ENCODE data around the gene CHST11. TPM values are rescaled to one million over a fixed set of nuclear protein-coding genes. Genes with fewer than 3 reads are reported as not detected.

Gene CHST11
- total RNA-seq, 1 experiment from 2014 or later: 0.25 TPM

GRCh38 chr12:104681012-104681690 is 224.4 kb downstream of the CHST11 start:
- Histone ChIP-seq H3K4me1 (peaks cover 18% of the 10 kb centered on the region), H3K4me3 (ENCODE audit: low read depth, low read length) (no peak overlapping the region), H3K27me3 (replicated peaks; ENCODE audit: control insufficient read depth, insufficient read depth, low read length) (no peaks in the 10 kb centered on the region), H3K9me3 (no peaks in the 10 kb centered on the region), H3K36me3 (ENCODE audit: control insufficient read depth, insufficient read depth, low read length) (no peaks in the 10 kb centered on the region)
- DNase-seq: no peak
- H3K27me3 Mint-ChIP-seq (ENCODE audit: insufficient read depth, unreplicated experiment): no peaks in the 10 kb centered on the region
- no peak for TF ChIP-seq CTCF (IDR thresholded peaks at IDR 0.05; ENCODE audit: insufficient read depth in 1 of 2, low read depth in 1 of 2, low read length in 1 of 2, severe bottlenecking in 1 of 2, unreplicated experiment in 1 of 2)
- ChIA-PET POLR2A (no interaction called here), CTCF (no interaction called here)
- intact Hi-C loops (cut with micrococcal nuclease; ENCODE audit: unreplicated experiment): no loop called here
- BruUV-seq (replicated peaks): no TSS peak
- H3K36me3 Mint-ChIP-seq (ENCODE audit: insufficient read depth, unreplicated experiment): no peaks in the 10 kb centered on the region
- H3K4me1 Mint-ChIP-seq (ENCODE audit: low read depth, unreplicated experiment): peaks cover 13% of the 10 kb centered on the region
- no peak overlapping the region for H3K27ac Mint-ChIP-seq (ENCODE audit: unreplicated experiment)
- no peak overlapping the region for H3K4me3 Mint-ChIP-seq (ENCODE audit: unreplicated experiment)
- no peaks in the 10 kb centered on the region for H3K9me3 Mint-ChIP-seq (ENCODE audit: unreplicated experiment)

GRCh38 chr12:104682790-104683279 is 226.1 kb downstream of the CHST11 start:
- Mint-ChIP-seq H3K36me3 (ENCODE audit: insufficient read depth, unreplicated experiment) (no peaks in the 10 kb centered on the region), H3K27me3 (ENCODE audit: insufficient read depth, unreplicated experiment) (no peaks in the 10 kb centered on the region), H3K27ac (ENCODE audit: unreplicated experiment) (no peak overlapping the region), H3K9me3 (ENCODE audit: unreplicated experiment) (no peaks in the 10 kb centered on the region), H3K4me1 (ENCODE audit: low read depth, unreplicated experiment) (peaks cover 3% of the 10 kb centered on the region), H3K4me3 (ENCODE audit: unreplicated experiment) (no peak overlapping the region)
- no peaks in the 10 kb centered on the region for H3K9me3 ChIP-seq
- intact Hi-C loops (cut with micrococcal nuclease; ENCODE audit: unreplicated experiment): no loop called here
- H3K4me3 ChIP-seq (ENCODE audit: low read depth, low read length): no peak overlapping the region
- no peak for DNase-seq
- ChIA-PET CTCF (no interaction called here), POLR2A (no interaction called here)
- TF ChIP-seq CTCF (IDR thresholded peaks at IDR 0.05; ENCODE audit: insufficient read depth in 1 of 2, low read depth in 1 of 2, low read length in 1 of 2, severe bottlenecking in 1 of 2, unreplicated experiment in 1 of 2): no peak
- no peaks in the 10 kb centered on the region for H3K36me3 ChIP-seq (ENCODE audit: control insufficient read depth, insufficient read depth, low read length)
- peaks cover 6% of the 10 kb centered on the region for H3K4me1 ChIP-seq
- no TSS peak for BruUV-seq (replicated peaks)
- no peaks in the 10 kb centered on the region for H3K27me3 ChIP-seq (replicated peaks; ENCODE audit: control insufficient read depth, insufficient read depth, low read length)

GRCh38 chr12:104683831-104684503 is 227.2 kb downstream of the CHST11 start:
- no peaks in the 10 kb centered on the region for H3K27me3 ChIP-seq (replicated peaks; ENCODE audit: control insufficient read depth, insufficient read depth, low read length)
- TF ChIP-seq CTCF (IDR thresholded peaks at IDR 0.05; ENCODE audit: insufficient read depth in 1 of 2, low read depth in 1 of 2, low read length in 1 of 2, severe bottlenecking in 1 of 2, unreplicated experiment in 1 of 2): no peak
- H3K9me3 ChIP-seq: no peaks in the 10 kb centered on the region
- Mint-ChIP-seq H3K9me3 (ENCODE audit: unreplicated experiment) (no peaks in the 10 kb centered on the region), H3K4me3 (ENCODE audit: unreplicated experiment) (no peak overlapping the region), H3K4me1 (ENCODE audit: low read depth, unreplicated experiment) (no peaks in the 10 kb centered on the region), H3K36me3 (ENCODE audit: insufficient read depth, unreplicated experiment) (no peaks in the 10 kb centered on the region), H3K27ac (ENCODE audit: unreplicated experiment) (no peak overlapping the region), H3K27me3 (ENCODE audit: insufficient read depth, unreplicated experiment) (no peaks in the 10 kb centered on the region)
- CTCF ChIA-PET: no interaction called here
- no TSS peak for BruUV-seq (replicated peaks)
- no peak overlapping the region for H3K4me3 ChIP-seq (ENCODE audit: low read depth, low read length)
- intact Hi-C loops (cut with micrococcal nuclease; ENCODE audit: unreplicated experiment): no loop called here
- H3K36me3 ChIP-seq (ENCODE audit: control insufficient read depth, insufficient read depth, low read length): no peaks in the 10 kb centered on the region
- POLR2A ChIA-PET: no interaction called here
- DNase-seq: no peak
- H3K4me1 ChIP-seq: no peaks in the 10 kb centered on the region

All from Caco-2 (cell line).